GM21515 (cell line): ENCODE data around the gene EVI5.
"Not testable (repeated sequence)": the region's sequence is repeated elsewhere in the genome, so short reads cannot be mapped to it uniquely, and the experiment has no call there.

Experiments used
- ATAC-seq: cut with Tn5 transposase; IDR thresholded peaks from one replicate; pipeline ENCODE4 v1.9.1; 2021; ENCODE audit not compliant: unreplicated experiment

EVI5 gene

GRCh38 chr1:92749024-92749634, 35.8 kb downstream of the EVI5 start:
- no peak for ATAC-seq

DNA sequence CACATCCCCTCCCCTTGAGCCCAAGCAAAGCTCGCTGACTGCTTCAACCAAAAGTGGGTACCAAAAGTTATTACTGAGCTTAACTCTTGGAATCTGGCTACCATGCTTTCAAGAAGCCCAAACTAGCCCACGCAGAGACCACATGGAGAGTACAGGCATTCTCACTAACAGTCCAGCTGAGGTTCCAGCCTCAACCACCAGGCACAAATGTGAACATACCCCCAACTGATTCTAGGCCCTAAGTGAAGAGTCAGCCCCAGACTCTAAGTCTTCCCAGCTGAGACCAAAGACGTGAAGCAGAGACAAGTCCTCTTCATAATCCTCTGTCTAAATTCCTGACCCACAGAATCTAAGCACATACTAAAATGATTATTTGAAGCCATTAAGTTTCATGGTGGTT, 36.8 kb downstream of the EVI5 start:
- ATAC-seq, result no peak

DNA sequence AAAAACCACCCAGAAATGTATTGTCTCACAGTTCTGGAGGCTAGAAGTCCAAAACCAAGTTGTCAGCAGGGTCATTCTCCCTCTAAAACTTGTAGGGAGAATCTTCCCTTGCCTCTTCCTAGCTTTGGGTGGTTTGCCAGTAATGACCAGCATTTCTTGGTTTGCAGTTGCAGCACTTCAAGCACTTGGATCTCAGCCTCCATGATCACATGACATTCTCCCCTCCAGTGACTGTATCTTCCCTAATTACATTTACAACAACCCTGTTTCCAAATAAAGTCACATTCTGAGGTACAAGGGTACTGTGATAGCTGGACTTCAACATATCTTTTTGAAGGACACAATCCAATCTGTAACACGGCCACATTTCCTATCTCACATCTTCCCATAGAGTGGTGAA, 37.2 kb downstream of the EVI5 start:
- ATAC-seq, result no peak

DNA sequence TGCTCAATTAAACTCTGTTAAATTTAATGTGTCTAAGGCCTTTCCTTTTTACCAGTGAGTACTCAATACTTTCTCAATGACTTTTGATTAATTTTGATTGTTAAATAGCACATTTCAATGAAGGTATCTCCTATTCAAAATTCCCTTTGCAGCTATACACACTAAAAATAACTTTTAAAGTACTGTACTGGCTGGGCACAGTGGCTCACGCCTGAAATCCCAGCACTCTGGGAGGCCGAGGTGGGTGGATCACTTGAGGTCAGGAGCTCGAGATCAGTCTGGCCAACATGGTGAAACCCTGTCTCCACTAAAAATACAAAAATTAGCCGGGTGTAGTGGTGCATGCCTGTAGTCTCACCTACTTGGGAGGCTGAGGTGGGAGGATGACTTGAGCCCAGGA, 38.7 kb downstream of the EVI5 start:
- not testable (repeated sequence) for ATAC-seq

DNA sequence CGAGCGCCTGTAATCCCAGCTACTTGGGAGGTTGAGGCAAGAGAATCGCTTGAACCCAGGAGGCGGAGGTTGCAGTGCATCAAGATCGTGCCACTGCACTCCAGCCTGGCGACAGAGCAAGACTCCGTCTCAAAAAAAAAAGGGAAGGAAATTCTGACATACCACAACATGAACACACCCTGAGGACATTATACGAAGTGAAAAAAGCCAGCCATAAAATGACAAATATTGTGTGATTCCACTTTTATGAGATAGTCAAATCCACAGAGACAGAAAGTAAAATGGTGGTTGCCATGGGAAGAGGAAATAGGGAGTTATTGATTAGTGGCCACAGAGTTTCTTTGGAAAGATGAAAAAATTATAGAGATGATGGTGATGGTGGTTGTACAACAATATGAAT, 41.7 kb downstream of the EVI5 start:
- ATAC-seq, result no peak

DNA sequence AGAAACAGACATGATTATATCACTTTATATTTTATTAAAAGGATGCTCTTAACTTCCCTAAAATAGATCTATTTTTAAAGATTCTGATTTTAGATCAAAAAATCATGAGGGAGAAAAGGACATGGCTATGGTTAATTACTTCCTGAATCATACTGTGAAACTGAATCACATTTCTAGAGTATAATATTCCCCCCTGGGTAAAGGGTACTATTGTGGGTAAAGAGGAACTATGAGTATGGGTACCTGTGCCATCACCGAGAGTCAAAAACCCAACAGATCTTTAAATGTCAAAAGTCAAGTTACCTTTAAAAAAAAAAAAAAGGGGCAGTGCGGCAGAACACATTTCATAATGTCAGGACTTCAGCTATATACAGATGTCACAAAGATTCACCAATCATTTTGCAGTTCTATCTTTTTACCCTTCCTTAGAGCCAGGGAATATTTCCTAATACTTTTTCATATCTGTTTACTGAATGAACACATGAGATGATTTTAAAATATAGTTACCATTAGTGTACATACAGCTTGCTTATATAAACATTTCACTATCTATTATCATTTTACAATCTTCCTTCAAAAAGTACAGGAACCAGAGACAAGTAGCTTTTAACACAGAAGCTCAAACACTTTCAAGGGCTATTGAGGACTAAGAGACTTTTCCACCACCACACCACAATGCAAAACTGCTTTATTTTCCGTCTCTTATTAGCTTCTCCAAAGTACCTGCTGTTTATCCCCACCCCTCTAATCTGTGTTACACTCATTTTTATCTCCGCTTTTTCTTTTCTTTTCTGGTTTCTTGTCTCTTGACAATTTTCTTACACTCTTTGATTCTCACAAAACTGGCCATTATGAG, 45.0 kb downstream of the EVI5 start:
- ATAC-seq, result no peak

GRCh38 chr1:92736395-92736794, 48.5 kb downstream of the EVI5 start:
- ATAC-seq, result no peak

DNA sequence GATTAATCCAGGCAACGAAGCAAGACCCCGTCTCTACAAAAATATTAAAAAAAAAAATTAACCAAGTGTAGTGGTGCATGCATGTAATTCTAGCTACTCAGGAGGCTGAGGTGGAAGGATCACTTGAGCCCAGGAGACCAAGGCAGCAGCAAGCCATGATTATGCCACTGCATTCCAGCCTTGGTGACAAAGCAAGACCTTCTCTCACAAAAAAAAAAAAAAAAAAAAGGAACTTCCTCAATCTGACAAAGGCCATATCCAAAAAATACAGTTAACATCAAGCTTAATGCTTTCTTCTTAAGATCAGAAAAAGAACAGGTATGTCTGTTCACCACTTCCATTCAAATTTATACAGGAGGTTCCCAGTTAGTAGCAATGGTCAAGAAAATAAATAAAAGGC, 54.4 kb downstream of the EVI5 start:
- no peak for ATAC-seq

- ATAC-seq, result no peak
These were observed 56.2 kb downstream of the EVI5 start for GRCh38 chr1:92728697-92729096.

- ATAC-seq, result not testable (repeated sequence)
These were observed 61.2 kb downstream of the EVI5 start for GRCh38 chr1:92723713-92724112.

DNA sequence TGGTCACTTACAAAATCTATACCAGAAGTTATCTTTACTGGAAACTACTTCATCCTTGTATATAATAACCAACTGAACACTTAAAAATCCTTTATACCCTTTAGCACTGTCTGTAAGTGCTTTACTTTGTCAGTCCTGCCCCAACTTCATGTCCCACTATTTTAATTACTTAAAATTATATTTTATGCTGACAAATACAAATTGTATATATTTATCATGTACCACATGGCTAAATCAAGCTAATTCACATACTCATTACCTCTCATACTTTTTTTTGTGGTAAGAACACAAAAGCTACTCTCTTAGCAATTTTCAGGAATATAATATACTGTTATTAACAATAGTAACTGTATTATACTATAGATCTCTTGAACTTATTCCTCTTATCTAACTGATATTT, 63.0 kb downstream of the EVI5 start:
- no peak for ATAC-seq

DNA sequence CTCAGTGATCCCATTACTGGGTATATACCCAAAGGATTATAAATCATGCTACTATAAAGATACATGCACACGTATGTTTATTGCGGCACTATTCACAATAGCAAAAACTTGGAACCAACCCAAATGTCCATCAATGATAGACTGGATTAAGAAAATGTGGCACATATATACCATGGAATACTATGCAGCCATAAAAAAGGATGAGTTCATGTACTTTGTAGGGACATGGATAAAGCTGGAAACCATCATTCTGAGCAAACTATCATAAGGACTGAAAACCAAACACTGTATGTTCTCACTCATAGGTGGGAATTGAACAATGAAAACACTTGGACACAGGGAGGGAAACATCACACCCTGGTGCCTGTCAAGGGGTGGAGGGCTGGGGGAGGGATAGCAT, 63.8 kb downstream of the EVI5 start:
- ATAC-seq, result not testable (repeated sequence)

DNA sequence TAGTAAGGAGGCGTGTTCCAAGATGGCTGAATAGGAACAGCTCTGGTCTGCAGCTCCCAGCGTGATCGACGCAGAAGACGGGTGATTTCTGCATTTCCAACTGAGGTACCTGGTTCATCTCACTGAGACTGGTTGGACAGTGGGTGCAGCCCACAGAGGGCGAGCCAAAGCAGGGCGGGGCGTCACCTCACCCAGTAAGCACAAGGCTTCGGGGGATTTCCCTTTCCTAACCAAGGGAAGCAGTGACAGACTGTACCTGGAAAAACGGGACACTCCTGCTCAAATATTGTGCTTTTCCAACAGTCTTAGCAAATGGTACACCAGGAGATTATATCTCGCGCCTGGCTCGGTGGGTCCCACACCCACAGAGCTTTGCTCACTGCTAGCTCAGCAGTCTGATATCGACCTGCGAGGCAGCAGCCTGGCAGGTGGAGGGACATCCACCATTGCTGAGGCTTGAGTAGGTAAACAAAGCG, 69.4 kb downstream of the EVI5 start:
- ATAC-seq, result not testable (repeated sequence)

- ATAC-seq, result no peak
These were observed 71.0 kb downstream of the EVI5 start for GRCh38 chr1:92713939-92714338.

DNA sequence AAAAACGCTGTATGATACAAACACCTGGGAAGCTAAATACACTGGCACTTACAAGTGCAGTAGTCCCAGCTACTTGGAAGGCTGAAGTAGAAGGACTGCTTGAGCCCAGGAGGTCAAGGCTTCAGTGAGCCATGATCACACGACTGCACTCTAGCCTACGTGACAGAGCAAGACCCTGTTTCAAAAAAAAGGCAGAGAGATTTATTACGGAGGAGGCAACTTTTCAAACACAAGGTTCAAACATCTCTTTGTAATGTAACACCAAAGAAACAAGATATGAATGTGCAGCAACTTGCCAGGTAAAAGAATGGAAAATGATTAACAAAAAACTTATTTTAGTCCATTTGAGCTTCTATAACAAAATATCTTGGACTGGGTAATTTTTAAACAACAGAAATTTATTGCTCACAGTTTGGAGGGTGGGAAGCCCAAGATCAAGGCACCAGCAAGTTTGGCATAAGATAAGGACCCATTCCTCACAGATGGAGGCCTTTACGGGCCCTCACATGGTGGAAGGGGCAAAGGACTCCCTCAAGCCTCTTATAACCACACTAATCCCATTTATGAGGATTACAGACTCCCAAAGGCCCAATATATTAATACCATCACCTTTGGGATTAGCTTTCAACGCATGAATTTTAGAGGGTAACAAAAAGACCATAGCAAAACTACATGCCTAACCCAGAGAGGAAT, 73.3 kb downstream of the EVI5 start:
- no peak for ATAC-seq

GRCh38 chr1:92709738-92710137, 75.2 kb downstream of the EVI5 start:
- ATAC-seq, result no peak

DNA sequence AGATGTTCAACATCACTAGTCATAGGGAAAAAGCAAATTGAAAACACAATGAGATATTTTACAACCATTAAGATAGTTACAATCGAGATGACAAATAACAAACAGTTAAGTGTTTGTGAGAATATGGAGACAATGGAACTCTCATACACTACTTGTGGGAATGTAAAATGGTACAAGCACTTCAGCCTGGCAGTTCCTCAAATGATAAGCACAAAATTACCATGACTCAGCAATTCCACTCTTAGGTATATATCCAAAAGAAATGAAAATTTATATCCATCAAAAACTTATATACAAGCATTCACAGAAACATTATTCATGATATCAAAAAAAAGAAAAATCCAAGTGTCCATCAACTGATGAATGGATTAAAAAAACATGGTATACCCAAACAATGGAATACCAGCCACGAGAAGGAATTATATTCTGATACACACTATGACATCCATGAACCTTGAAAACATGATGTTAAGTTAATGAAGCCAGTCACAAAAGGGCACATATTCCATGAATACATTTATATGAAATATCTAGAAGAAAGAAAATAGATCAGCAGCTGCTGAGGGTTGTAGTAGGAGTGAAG, 76.4 kb downstream of the EVI5 start:
- no peak for ATAC-seq

GRCh38 chr1:92707709-92708108, 77.2 kb downstream of the EVI5 start:
- no peak for ATAC-seq

DNA sequence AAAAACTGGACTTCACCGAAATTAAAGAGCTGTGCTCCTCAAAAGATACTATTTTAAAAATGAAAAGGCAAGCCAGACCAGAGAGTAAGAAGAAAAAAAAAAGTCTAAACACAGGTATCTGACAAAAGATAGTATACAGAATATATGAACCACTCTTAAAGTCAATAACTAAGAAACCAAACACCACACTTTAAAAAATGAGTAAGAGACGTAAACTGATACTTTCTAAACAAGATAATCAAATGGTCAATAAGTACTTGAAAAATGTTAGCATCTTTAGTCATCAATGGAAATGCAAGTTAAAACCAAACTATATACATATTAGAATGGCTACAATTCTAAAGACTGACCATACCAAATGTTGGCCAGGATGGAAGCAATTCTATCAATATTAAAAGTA, 77.6 kb downstream of the EVI5 start:
- ATAC-seq, result no peak

DNA sequence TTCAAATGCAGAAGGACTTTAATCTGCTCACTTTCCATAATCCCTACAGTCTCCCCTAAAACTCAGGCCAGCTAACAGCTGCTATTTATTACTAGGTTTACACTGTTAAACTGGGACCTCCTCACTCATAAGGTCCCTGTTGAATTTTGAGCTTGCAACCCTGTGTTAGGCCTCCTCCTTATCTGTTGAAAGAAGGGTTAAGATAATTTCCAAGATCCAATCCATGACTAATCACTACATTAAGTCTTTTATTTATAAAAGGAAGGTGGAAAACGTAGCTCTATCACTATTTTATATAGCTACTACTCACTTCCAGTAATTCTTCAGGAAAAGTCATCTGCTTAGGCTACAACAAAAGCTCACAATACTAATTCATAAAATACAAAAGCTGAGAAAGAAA, 79.5 kb downstream of the EVI5 start:
- no peak for ATAC-seq

DNA sequence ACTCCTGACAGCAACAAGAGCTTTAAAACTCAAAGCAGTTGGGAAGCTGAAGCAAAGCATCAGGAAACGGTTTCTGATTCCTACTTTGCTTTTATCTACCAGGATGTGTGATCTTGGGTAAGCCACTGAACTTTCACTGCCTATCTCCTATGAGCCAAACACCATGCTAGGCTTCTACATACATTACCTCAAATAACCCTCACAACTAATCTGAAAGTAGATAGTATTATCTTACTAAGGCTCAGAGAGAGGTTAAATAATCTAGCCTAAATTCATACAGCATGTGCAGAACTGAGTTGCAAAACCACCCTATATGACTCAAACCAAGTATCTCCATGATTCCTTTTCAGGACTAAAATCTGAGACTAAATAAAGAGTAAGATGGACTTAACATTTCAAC, 83.8 kb downstream of the EVI5 start:
- ATAC-seq, result no peak

- ATAC-seq, result no peak
These were observed 86.0 kb downstream of the EVI5 start for GRCh38 chr1:92698932-92699331.
